Naive thymus-derived CD4-positive, alpha-beta T cell (primary cell): ENCODE results near the gene PTPRM. TPM values are rescaled to one million over a fixed set of nuclear protein-coding genes. Genes with fewer than 3 reads are reported as not detected.

Source experiments
- ATAC-seq: fragments of 150-1000 bp; cut with Tn5 transposase; 2 replicates; pipeline ENCODE4 v1.10.0; 2021; ENCODE audit warnings: mild to moderate bottlenecking, moderate library complexity
- CTCF ChIA-PET: fragments of 350-600 bp; sonication (Branson Sonifier 250); formaldehyde crosslinking; loops from one replicate; lab custom pipeline; 2021; ENCODE audit warnings: antibody characterized with exemption; lab: Charles Lee
- POLR2A ChIA-PET: fragments of 350-600 bp; sonication (Branson Sonifier 250); formaldehyde crosslinking; loops from one replicate; lab custom pipeline; 2021; ENCODE audit warnings: antibody characterized with exemption, inconsistent platforms; lab: Charles Lee
- DNase-seq, 9 donors: peaks; one replicate each; pipeline versions ENCODE4 v3.0.0 to v3.0.0-alpha.2; 2020 to 2022; ENCODE audit warnings: mixed read lengths in 1 of 9
- H3K27ac ChIP-seq: one replicate; pipeline ENCODE4 v1.7.0; 2013; ENCODE audit warnings: mild to moderate bottlenecking, low read depth, low read length, moderate library complexity
- H3K27me3 ChIP-seq, 2 donors: one replicate each; pipeline ENCODE4 v1.7.0; 2013; ENCODE audit warnings: low read length in 2 of 2, mild to moderate bottlenecking in 2 of 2, moderate library complexity in 2 of 2; ENCODE audit not compliant: control insufficient read depth in 2 of 2, insufficient read depth in 2 of 2
- H3K36me3 ChIP-seq, 3 experiments: 1 replicate in 2 of 3; 2 replicates in 1 of 3; pipeline ENCODE4 v1.7.0; 2013; ENCODE audit warnings: low read length in 3 of 3, mild to moderate bottlenecking in 3 of 3, moderate library complexity in 1 of 3; ENCODE audit not compliant: insufficient read depth in 3 of 3, control insufficient read depth in 2 of 3
- H3K4me1 ChIP-seq, 2 donors: one replicate each; pipeline ENCODE4 v1.7.0; 2013; ENCODE audit warnings: low read length in 2 of 2, mild to moderate bottlenecking in 2 of 2, moderate library complexity in 1 of 2; ENCODE audit not compliant: control insufficient read depth in 2 of 2, insufficient read depth in 2 of 2
- H3K4me3 ChIP-seq: 2 replicates; pipeline ENCODE4 v1.7.0; 2013; ENCODE audit warnings: mild to moderate bottlenecking, low read length
- H3K9me3 ChIP-seq, 3 experiments: 1 replicate in 2 of 3; 2 replicates in 1 of 3; pipeline ENCODE4 v1.7.0; 2013; ENCODE audit warnings: low read length in 3 of 3; ENCODE audit not compliant: control insufficient read depth in 2 of 3
- H3K27ac Mint-ChIP-seq, 9 donors: one replicate each; pipeline ENCODE4 v1.8.0; 2020 to 2022; ENCODE audit warnings: mixed read lengths in 9 of 9, mild to moderate bottlenecking in 8 of 9, moderate library complexity in 5 of 9, inconsistent platforms in 2 of 9
- H3K27me3 Mint-ChIP-seq, 5 donors: one replicate each; pipeline ENCODE4 v1.8.0; 2021 to 2022; ENCODE audit warnings: mixed read lengths in 5 of 5, mild to moderate bottlenecking in 1 of 5
- H3K36me3 Mint-ChIP-seq, 5 donors: one replicate each; pipeline ENCODE4 v1.8.0; 2020 to 2022; ENCODE audit warnings: mixed read lengths in 5 of 5, mild to moderate bottlenecking in 3 of 5, inconsistent platforms in 1 of 5
- H3K4me1 Mint-ChIP-seq, 7 donors: one replicate each; pipeline ENCODE4 v1.8.0; 2020 to 2022; ENCODE audit warnings: mixed read lengths in 7 of 7, mild to moderate bottlenecking in 3 of 7, inconsistent platforms in 1 of 7
- H3K4me3 Mint-ChIP-seq, 10 donors: one replicate each; pipeline ENCODE4 v1.8.0; 2020 to 2022; ENCODE audit warnings: mild to moderate bottlenecking in 10 of 10, mixed read lengths in 10 of 10, moderate library complexity in 6 of 10, inconsistent platforms in 2 of 10
- H3K9me3 Mint-ChIP-seq, 11 donors: one replicate each; pipeline ENCODE4 v1.8.0; 2020 to 2022; ENCODE audit warnings: mixed read lengths in 11 of 11, mild to moderate bottlenecking in 4 of 11, inconsistent platforms in 1 of 11, moderate library complexity in 1 of 11
- intact Hi-C, 2 donors: fragments of 100-400 bp; cut with micrococcal nuclease; formaldehyde crosslinking; loops; one replicate each; pipeline ENCODE4 v1.15.1; 2023
- polyA plus RNA-seq, 2 donors: library from polyadenylated mRNA; unstranded; fragments of 300-500 nt; fragmentation: Illumina TruSeq; gene quantifications; one replicate each; pipeline ENCODE4 v1.2.3, GENCODE V29; 2021
- total RNA-seq, 6 experiments: library from RNA in 5 of 6; stranded (reverse) in 5 of 6; gene quantifications; 1 replicate in 5 of 6; 2 replicates in 1 of 6; pipeline ENCODE4 v1.2.3 and lab custom pipeline; 2021 to 2026

The PTPRM gene
- total and polyA plus RNA-seq, 7 experiments from 2014 or later, result 3.8 to 21.2 (median 8.4) TPM

DNA sequence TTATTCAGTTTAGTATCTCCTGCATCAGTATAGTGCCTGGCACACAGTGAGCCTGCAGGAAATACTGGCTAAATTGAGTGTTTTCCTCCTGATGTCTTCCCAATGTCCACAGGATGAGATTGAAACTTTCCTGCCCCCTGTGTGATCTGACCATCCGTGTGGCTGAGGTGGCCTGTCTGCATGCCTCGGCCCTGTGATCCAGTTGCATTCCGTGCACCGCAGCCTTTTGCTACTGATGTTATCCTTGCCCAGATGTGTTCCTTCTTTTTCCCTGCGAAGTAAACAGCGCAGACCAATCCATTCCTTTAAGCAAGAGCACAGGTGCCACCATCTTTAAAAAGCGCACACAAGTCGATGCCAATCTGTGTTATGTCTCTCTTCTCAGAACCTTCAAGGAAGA, 462.6 kb downstream of the PTPRM start:
- Mint-ChIP-seq H3K4me3 (no peak overlapping the region), H3K9me3 (peaks cover 0 to 9% (median 0%) of the 10 kb centered on the region in 11 donors), H3K27me3 (no peaks in the 10 kb centered on the region), H3K27ac (no peak overlapping the region), H3K36me3 (peaks cover 0 to 5% (median 0%) of the 10 kb centered on the region in 5 donors), H3K4me1 (peaks cover 0 to 8% (median 0%) of the 10 kb centered on the region in 7 donors)
- Histone ChIP-seq H3K9me3 (no peaks in the 10 kb centered on the region), H3K4me1 (no peaks in the 10 kb centered on the region), H3K27ac (no peak overlapping the region), H3K36me3 (no peaks in the 10 kb centered on the region), H3K4me3 (no peak overlapping the region), H3K27me3 (no peaks in the 10 kb centered on the region)
- POLR2A ChIA-PET, result no interaction called here
- ATAC-seq (no peak), DNase-seq (no peak)
- intact Hi-C loops, result no loop called here
- CTCF ChIA-PET, result no interaction called here

DNA sequence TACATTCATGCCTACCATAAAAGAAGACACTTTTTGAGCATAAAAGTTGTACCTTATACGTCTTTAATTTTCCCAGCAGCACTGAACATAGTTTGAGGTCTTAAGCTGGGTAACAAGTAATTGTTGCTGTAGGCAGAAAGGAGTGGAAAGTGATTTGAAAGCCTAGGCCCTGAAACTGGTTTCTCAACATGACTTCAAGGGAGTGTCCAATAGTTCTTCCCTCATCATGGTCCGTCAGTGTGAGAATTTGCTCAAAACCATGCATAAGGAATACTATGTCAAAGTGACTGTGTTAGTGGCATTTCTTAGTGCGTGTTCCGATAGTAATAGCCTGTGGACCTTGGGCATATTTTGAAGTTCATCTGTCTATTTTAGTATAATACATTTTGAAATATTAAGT, 463.1 kb downstream of the PTPRM start:
- intact Hi-C loops, result no loop called here
- Histone ChIP-seq H3K4me1 (no peaks in the 10 kb centered on the region), H3K36me3 (no peaks in the 10 kb centered on the region), H3K9me3 (no peaks in the 10 kb centered on the region), H3K4me3 (no peak overlapping the region), H3K27ac (no peak overlapping the region), H3K27me3 (no peaks in the 10 kb centered on the region)
- no peak for ATAC-seq
- Mint-ChIP-seq H3K4me1 (peaks cover 0 to 8% (median 0%) of the 10 kb centered on the region in 7 donors), H3K27ac (no peak overlapping the region), H3K4me3 (no peak overlapping the region), H3K36me3 (peaks cover 0 to 5% (median 0%) of the 10 kb centered on the region in 5 donors), H3K9me3 (peaks cover 0 to 9% (median 0%) of the 10 kb centered on the region in 11 donors), H3K27me3 (no peaks in the 10 kb centered on the region)
- POLR2A ChIA-PET, result no interaction called here
- no peak for DNase-seq
- CTCF ChIA-PET, result no interaction called here

DNA sequence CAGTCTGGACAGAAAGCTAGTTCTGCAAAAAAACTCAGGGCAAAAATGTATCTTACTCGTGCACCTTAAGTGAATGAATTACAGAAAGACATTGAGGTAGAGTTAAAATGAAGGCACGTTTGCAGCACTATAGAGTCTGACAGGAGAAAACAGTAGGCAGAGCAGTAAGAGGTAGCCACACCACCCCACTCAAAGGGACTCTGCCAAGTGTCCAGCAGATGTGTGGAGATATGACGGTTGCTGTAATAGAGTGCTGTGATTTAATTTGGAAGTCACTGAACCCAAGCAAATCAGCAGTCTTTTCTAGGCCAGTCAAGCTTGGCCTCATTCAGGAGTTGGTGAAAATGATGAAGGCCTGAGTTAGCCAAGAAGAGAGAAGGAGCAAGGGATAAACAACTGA, 464.4 kb downstream of the PTPRM start:
- Histone ChIP-seq H3K27ac (no peak overlapping the region), H3K4me1 (no peaks in the 10 kb centered on the region), H3K4me3 (no peak overlapping the region), H3K27me3 (no peaks in the 10 kb centered on the region), H3K9me3 (no peaks in the 10 kb centered on the region), H3K36me3 (no peaks in the 10 kb centered on the region)
- Mint-ChIP-seq H3K27ac (peak overlapping the region in 1 of 9 donors; percentile 2), H3K9me3 (peaks cover 0 to 9% (median 0%) of the 10 kb centered on the region in 11 donors), H3K4me1 (peaks cover 0 to 3% (median 0%) of the 10 kb centered on the region in 7 donors), H3K36me3 (peaks cover 0 to 5% (median 0%) of the 10 kb centered on the region in 5 donors), H3K4me3 (no peak overlapping the region), H3K27me3 (no peaks in the 10 kb centered on the region)
- intact Hi-C loops, result no loop called here
- no peak for DNase-seq
- CTCF ChIA-PET, result no interaction called here
- ATAC-seq, result no peak
- POLR2A ChIA-PET, result no interaction called here

DNA sequence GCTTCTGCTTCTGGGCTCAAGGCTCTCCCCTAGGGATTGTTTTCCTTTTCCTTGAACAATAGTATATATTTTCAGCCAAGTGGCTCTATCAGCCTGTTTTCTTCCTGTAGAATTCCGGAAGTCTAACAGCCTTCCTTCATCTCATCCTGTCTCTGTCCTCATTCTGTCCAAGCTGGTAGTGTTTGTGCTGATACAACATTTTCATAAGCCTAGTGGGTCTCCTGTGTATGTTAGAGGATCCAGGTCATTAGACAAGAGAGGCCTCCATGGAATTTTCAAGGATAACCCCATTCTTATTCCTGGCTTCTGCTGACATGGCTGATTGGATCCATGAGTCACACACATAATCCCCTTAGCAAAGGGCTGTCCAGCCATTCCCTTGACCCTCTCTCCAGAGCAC, 467.6 kb downstream of the PTPRM start:
- POLR2A ChIA-PET, result no interaction called here
- H3K27ac Mint-ChIP-seq, result no peak overlapping the region
- CTCF ChIA-PET, result no interaction called here

DNA sequence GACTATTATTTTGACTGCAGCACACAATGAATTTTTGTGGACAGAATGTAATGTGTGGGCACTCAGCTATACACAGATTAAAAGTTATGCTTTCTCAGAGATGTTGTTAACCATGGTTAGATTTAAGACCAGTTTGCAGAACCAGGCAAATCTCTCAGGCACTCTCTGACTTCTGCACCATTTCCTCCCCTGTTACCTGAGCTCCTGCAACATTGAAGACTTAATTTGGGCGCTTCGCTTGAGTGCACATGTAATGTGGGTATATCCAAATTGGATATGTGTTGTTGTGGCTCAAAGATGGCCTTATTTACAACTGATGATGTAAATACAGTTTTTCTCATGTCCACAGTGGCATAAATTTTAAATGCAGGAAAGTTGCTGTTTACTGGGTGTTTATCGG, 469.4 kb downstream of the PTPRM start:
- Histone ChIP-seq H3K36me3 (no peaks in the 10 kb centered on the region), H3K9me3 (no peaks in the 10 kb centered on the region), H3K27me3 (no peaks in the 10 kb centered on the region), H3K27ac (no peak overlapping the region), H3K4me1 (no peaks in the 10 kb centered on the region), H3K4me3 (no peak overlapping the region)
- CTCF ChIA-PET, result no interaction called here
- no peak for DNase-seq
- H3K9me3 Mint-ChIP-seq, result peaks cover 0 to 3% (median 0%) of the 10 kb centered on the region in 11 donors
- H3K27me3 Mint-ChIP-seq, result no peaks in the 10 kb centered on the region
- no peak overlapping the region for H3K4me3 Mint-ChIP-seq
- H3K36me3 Mint-ChIP-seq, result no peaks in the 10 kb centered on the region
- no peak for ATAC-seq
- intact Hi-C loops, result no loop called here
- peaks cover 0 to 2% (median 0%) of the 10 kb centered on the region in 7 donors for H3K4me1 Mint-ChIP-seq
- POLR2A ChIA-PET, result no interaction called here
- H3K27ac Mint-ChIP-seq, result no peak overlapping the region

More for the DNA sequence above, 467.6 kb downstream of the PTPRM start:
- Mint-ChIP-seq H3K4me3 (no peak overlapping the region), H3K36me3 (peaks cover 0 to 4% (median 0%) of the 10 kb centered on the region in 5 donors), H3K9me3 (peaks cover 0 to 4% (median 0%) of the 10 kb centered on the region in 11 donors), H3K27me3 (no peaks in the 10 kb centered on the region), H3K4me1 (peaks cover 0 to 2% (median 0%) of the 10 kb centered on the region in 7 donors)
- Histone ChIP-seq H3K4me1 (no peaks in the 10 kb centered on the region), H3K36me3 (no peaks in the 10 kb centered on the region), H3K9me3 (no peaks in the 10 kb centered on the region), H3K4me3 (no peak overlapping the region), H3K27me3 (no peaks in the 10 kb centered on the region), H3K27ac (no peak overlapping the region)
- DNase-seq, result no peak
- intact Hi-C loops, result no loop called here
- ATAC-seq, result no peak

DNA sequence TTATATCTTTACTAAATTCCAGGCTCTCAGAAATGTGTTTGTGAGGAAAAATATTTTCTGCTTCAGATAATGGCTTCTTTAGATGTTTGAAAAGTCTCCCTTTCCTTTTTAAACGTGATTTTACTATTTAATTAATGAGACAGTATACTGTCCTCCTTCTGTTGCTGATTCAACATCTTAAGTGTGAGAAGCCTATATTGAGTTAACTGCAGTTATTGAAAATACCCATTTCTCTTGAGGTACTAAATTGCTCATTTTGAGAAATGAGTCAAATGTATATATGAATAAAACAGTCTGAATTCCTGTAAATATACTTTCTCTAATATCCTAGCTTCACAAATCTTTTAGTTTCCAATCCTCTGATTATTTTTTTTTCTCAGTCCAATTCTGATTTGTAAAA, 470.2 kb downstream of the PTPRM start:
- no peak overlapping the region for H3K27ac ChIP-seq
- H3K36me3 ChIP-seq, result no peaks in the 10 kb centered on the region
- H3K4me3 Mint-ChIP-seq, result no peak overlapping the region
- no peaks in the 10 kb centered on the region for H3K27me3 Mint-ChIP-seq
- H3K27me3 ChIP-seq, result no peaks in the 10 kb centered on the region
- CTCF ChIA-PET, result no interaction called here
- POLR2A ChIA-PET, result no interaction called here
- no peak overlapping the region for H3K27ac Mint-ChIP-seq
- no peaks in the 10 kb centered on the region for H3K4me1 ChIP-seq
- ATAC-seq (no peak), DNase-seq (no peak)
- H3K36me3 Mint-ChIP-seq, result no peaks in the 10 kb centered on the region
- H3K4me3 ChIP-seq, result no peak overlapping the region
- peaks cover 0 to 2% (median 0%) of the 10 kb centered on the region in 7 donors for H3K4me1 Mint-ChIP-seq
- H3K9me3 Mint-ChIP-seq, result peaks cover 0 to 3% (median 0%) of the 10 kb centered on the region in 11 donors
- intact Hi-C loops, result no loop called here
- no peaks in the 10 kb centered on the region for H3K9me3 ChIP-seq

DNA sequence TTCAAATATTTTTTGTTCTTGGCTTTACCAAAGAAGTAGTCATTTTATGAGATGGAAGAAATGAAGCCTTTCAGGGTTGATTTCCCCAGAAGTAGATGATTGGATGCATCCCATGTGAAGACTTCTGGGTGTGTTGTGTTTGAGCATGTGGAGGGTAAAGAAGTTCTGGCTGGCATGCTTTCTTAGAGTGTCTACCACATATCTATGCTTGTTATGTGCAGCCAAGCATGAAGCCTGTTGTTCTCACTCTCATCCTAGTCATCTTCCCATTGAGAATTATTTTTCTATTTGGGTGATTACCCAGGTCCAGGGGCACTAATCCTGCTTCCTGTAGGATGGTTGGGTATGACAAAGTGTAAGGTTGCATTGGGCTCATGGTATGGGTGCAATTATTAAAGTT, 472.9 kb downstream of the PTPRM start:
- CTCF ChIA-PET, result no interaction called here
- Mint-ChIP-seq H3K4me3 (no peak overlapping the region), H3K36me3 (no peaks in the 10 kb centered on the region), H3K27ac (no peak overlapping the region), H3K9me3 (peaks cover 0 to 7% (median 0%) of the 10 kb centered on the region in 11 donors), H3K27me3 (peaks cover 0 to 5% (median 0%) of the 10 kb centered on the region in 5 donors), H3K4me1 (peaks cover 0 to 2% (median 0%) of the 10 kb centered on the region in 7 donors)
- no peaks in the 10 kb centered on the region for H3K27me3 ChIP-seq
- H3K36me3 ChIP-seq, result no peaks in the 10 kb centered on the region
- DNase-seq (no peak), ATAC-seq (no peak)
- intact Hi-C loops, result no loop called here
- no peak overlapping the region for H3K27ac ChIP-seq
- no peak overlapping the region for H3K4me3 ChIP-seq
- no peaks in the 10 kb centered on the region for H3K9me3 ChIP-seq
- POLR2A ChIA-PET, result no interaction called here
- H3K4me1 ChIP-seq, result no peaks in the 10 kb centered on the region
